Fibroblast of peridontal ligament (primary cell): ENCODE data around the gene MLLT10.

ENCODE experiments used
- DNase-seq: peaks from one replicate; pipeline ENCODE4 v3.0.0-alpha.2; 2010; ENCODE audit errors: extremely low read depth

MLLT10 gene

GRCh38 chr10:21732067-21732772 is 198.2 kb downstream of the MLLT10 start:
- peak; percentile 59 for DNase-seq

- no peak for DNase-seq
Measured at GRCh38 chr10:21733710-21734109, 199.7 kb downstream of the MLLT10 start.

- DNase-seq = no peak
Measured at GRCh38 chr10:21737106-21737505, 203.1 kb downstream of the MLLT10 start.

- no peak for DNase-seq
Measured at GRCh38 chr10:21740989-21741388, 207.0 kb downstream of the MLLT10 start.

- no peak for DNase-seq
Measured at GRCh38 chr10:21742740-21743412, 208.8 kb downstream of the MLLT10 start.

GRCh38 chr10:21744223-21744622 is 210.2 kb downstream of the MLLT10 start:
- DNase-seq = no peak

- DNase-seq = no peak
Measured at GRCh38 chr10:21746118-21746517, 212.1 kb downstream of the MLLT10 start.

GRCh38 chr10:21747809-21748208 is 213.8 kb downstream of the MLLT10 start:
- no peak for DNase-seq

GRCh38 chr10:21749788-21750187 is 215.8 kb downstream of the MLLT10 start:
- no peak for DNase-seq

GRCh38 chr10:21750424-21750823 is 216.4 kb downstream of the MLLT10 start:
- no peak for DNase-seq

- DNase-seq = no peak
Measured at GRCh38 chr10:21751341-21752310, 217.6 kb downstream of the MLLT10 start.

- no peak for DNase-seq
Measured at GRCh38 chr10:21753497-21754270, 219.7 kb downstream of the MLLT10 start.

- no peak for DNase-seq
Measured at GRCh38 chr10:21754410-21755011, 220.5 kb downstream of the MLLT10 start.

- no peak for DNase-seq
Measured at GRCh38 chr10:21756707-21757106, 222.7 kb downstream of the MLLT10 start.

GRCh38 chr10:21757185-21757901 is 223.3 kb downstream of the MLLT10 start:
- no peak for DNase-seq

GRCh38 chr10:21758239-21758638 is 224.2 kb downstream of the MLLT10 start:
- no peak for DNase-seq

GRCh38 chr10:21758696-21759095 is 224.7 kb downstream of the MLLT10 start:
- DNase-seq = no peak

- DNase-seq = no peak
Measured at GRCh38 chr10:21759232-21759631, 225.2 kb downstream of the MLLT10 start.

- DNase-seq = no peak
Measured at GRCh38 chr10:21760332-21760731, 226.3 kb downstream of the MLLT10 start.

GRCh38 chr10:21764466-21765189 is 230.6 kb downstream of the MLLT10 start:
- DNase-seq = no peak
